Loucy (cell line): ENCODE measurements around the gene ITGA8.
"Not testable (repeated sequence)": the region's sequence is repeated elsewhere in the genome, so short reads cannot be mapped to it uniquely, and the experiment has no call there.

Experiments
- H2AFZ ChIP-seq: fragments of 200-600 bp; sonication (generic); 2 replicates; pipeline ENCODE4 v1.6.0; 2016; ENCODE audit warnings: antibody characterized with exemption, mild to moderate bottlenecking, low read length, moderate library complexity
- H3F3A ChIP-seq: fragments of 200-600 bp; 2 replicates; pipeline ENCODE4 v1.6.0; 2016; ENCODE audit warnings: antibody characterized with exemption, low read depth, mild to moderate bottlenecking
- H3K27me3 ChIP-seq: fragments of 200-600 bp; sonication (generic); 2 replicates; pipeline ENCODE4 v1.6.1; 2014; ENCODE audit warnings: low read length, mild to moderate bottlenecking; ENCODE audit not compliant: insufficient read depth, poor library complexity, severe bottlenecking
- H3K36me3 ChIP-seq: fragments of 200-600 bp; sonication (generic); 2 replicates; pipeline ENCODE4 v1.6.1; 2016; ENCODE audit warnings: low read length; ENCODE audit not compliant: insufficient read depth
- H3K4me1 ChIP-seq: fragments of 200-600 bp; sonication (generic); 2 replicates; pipeline ENCODE4 v1.5.1; 2014; ENCODE audit warnings: low read length, mild to moderate bottlenecking; ENCODE audit not compliant: insufficient read depth, poor library complexity, severe bottlenecking
- H3K4me2 ChIP-seq: fragments of 200-600 bp; sonication (generic); 2 replicates; pipeline ENCODE4 v1.6.0; 2014; ENCODE audit warnings: antibody characterized with exemption, low read length, low read depth, mild to moderate bottlenecking; ENCODE audit not compliant: poor library complexity, severe bottlenecking
- H3K4me3 ChIP-seq: fragments of 200-600 bp; sonication (generic); 2 replicates; pipeline ENCODE4 v1.5.1; 2014; ENCODE audit warnings: low read length, mild to moderate bottlenecking, mixed read lengths; ENCODE audit not compliant: poor library complexity, severe bottlenecking
- H3K79me2 ChIP-seq: fragments of 200-600 bp; sonication (generic); 2 replicates; pipeline ENCODE4 v1.6.1; 2014; ENCODE audit warnings: low read length; ENCODE audit not compliant: insufficient read depth
- H3K9ac ChIP-seq: fragments of 200-600 bp; sonication (generic); 2 replicates; pipeline ENCODE4 v1.6.0; 2014; ENCODE audit warnings: mild to moderate bottlenecking, low read depth, low read length, moderate library complexity; ENCODE audit not compliant: poor library complexity, severe bottlenecking
- H3K9me2 ChIP-seq: fragments of 200-600 bp; sonication (generic); replicated peaks from 2 replicates; pipeline ENCODE4 v1.6.1; 2016; ENCODE audit warnings: low read depth, low read length, mixed read lengths
- H3K9me3 ChIP-seq: fragments of 200-600 bp; sonication (generic); 2 replicates; pipeline ENCODE4 v1.6.1; 2014; ENCODE audit warnings: mild to moderate bottlenecking, antibody characterized with exemption, low read length, low read depth; ENCODE audit not compliant: insufficient read depth
- H4K20me1 ChIP-seq: fragments of 200-600 bp; sonication (generic); 2 replicates; pipeline ENCODE4 v1.6.0; 2014; ENCODE audit warnings: antibody characterized with exemption, low read length, mild to moderate bottlenecking; ENCODE audit not compliant: insufficient read depth, poor library complexity, severe bottlenecking
- EZH2phosphoT487 ChIP-seq: fragments of 200-600 bp; IDR thresholded peaks from 2 replicates; pipeline ENCODE4 v1.6.1; 2018; ENCODE audit warnings: antibody characterized with exemption, mild to moderate bottlenecking, moderate library complexity, borderline replicate concordance
- TF ChIP-seq, protein P1 (sequence below): fragments of 200-600 bp; sonication (generic); conservative IDR thresholded peaks from 2 replicates; pipeline ENCODE4 v1.5.1; 2014; ENCODE audit warnings: mild to moderate bottlenecking, antibody characterized with exemption, low read length

Gene ITGA8

GRCh38 chr10:15558136-15558535 lies 161.6 kb downstream of the ITGA8 start:
- Histone ChIP-seq H3K9me2 (no peaks in the 10 kb centered on the region), H3K36me3 (no peaks in the 10 kb centered on the region), H3K4me3 (no peak overlapping the region), H3K27me3 (no peaks in the 10 kb centered on the region), H2AFZ (no peak overlapping the region), H3K9ac (no peak overlapping the region), H3K79me2 (no peaks in the 10 kb centered on the region), H3K4me2 (no peak overlapping the region), H3K4me1 (no peaks in the 10 kb centered on the region), H4K20me1 (no peaks in the 10 kb centered on the region), H3F3A (no peaks in the 10 kb centered on the region), H3K9me3 (no peaks in the 10 kb centered on the region)
- TF ChIP-seq, protein P1, sequence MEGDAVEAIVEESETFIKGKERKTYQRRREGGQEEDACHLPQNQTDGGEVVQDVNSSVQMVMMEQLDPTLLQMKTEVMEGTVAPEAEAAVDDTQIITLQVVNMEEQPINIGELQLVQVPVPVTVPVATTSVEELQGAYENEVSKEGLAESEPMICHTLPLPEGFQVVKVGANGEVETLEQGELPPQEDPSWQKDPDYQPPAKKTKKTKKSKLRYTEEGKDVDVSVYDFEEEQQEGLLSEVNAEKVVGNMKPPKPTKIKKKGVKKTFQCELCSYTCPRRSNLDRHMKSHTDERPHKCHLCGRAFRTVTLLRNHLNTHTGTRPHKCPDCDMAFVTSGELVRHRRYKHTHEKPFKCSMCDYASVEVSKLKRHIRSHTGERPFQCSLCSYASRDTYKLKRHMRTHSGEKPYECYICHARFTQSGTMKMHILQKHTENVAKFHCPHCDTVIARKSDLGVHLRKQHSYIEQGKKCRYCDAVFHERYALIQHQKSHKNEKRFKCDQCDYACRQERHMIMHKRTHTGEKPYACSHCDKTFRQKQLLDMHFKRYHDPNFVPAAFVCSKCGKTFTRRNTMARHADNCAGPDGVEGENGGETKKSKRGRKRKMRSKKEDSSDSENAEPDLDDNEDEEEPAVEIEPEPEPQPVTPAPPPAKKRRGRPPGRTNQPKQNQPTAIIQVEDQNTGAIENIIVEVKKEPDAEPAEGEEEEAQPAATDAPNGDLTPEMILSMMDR = no peak

GRCh38 chr10:15557168-15557567 lies 162.6 kb downstream of the ITGA8 start:
- not testable (repeated sequence) for H3K4me3 ChIP-seq, H3K4me2 ChIP-seq, H3K4me1 ChIP-seq, H3K9me2 ChIP-seq, H3F3A ChIP-seq, H2AFZ ChIP-seq, H3K9me3 ChIP-seq, H3K36me3 ChIP-seq, H3K9ac ChIP-seq, H3K27me3 ChIP-seq, H3K79me2 ChIP-seq, H4K20me1 ChIP-seq

GRCh38 chr10:15550950-15551349 lies 168.8 kb downstream of the ITGA8 start:
- Histone ChIP-seq H3F3A (no peaks in the 10 kb centered on the region), H3K9me3 (no peaks in the 10 kb centered on the region), H3K4me1 (no peaks in the 10 kb centered on the region), H3K4me3 (no peak overlapping the region), H3K9ac (no peak overlapping the region), H2AFZ (no peak overlapping the region), H3K36me3 (no peaks in the 10 kb centered on the region), H3K4me2 (no peak overlapping the region), H3K27me3 (no peaks in the 10 kb centered on the region), H3K79me2 (no peaks in the 10 kb centered on the region), H3K9me2 (no peaks in the 10 kb centered on the region), H4K20me1 (no peaks in the 10 kb centered on the region)
- no peak for TF ChIP-seq EZH2phosphoT487
- TF ChIP-seq, protein P1 = no peak

DNA sequence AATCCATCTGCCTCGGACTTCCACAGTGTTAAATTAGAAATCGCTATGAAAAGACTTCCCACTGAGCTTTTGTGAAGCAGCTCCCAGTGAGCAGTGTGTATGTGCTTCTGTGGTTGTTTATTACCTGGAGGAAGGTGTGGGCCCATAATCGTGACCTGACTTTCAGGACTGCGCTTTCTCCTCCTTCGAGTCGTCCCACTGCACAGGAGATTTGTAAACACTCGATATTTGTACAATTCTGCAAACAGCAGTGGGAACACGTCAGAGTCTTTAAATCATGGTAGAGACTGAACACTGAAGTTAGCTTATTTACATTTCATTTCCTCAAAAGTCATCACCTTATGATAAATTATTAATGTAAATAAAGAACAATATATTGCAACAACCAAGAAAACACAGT lies 171.4 kb downstream of the ITGA8 start:
- Histone ChIP-seq H4K20me1 (no peaks in the 10 kb centered on the region), H3K4me1 (no peaks in the 10 kb centered on the region), H3K79me2 (no peaks in the 10 kb centered on the region), H3F3A (no peaks in the 10 kb centered on the region), H2AFZ (no peak overlapping the region), H3K4me2 (no peak overlapping the region), H3K27me3 (no peaks in the 10 kb centered on the region), H3K4me3 (no peak overlapping the region), H3K36me3 (no peaks in the 10 kb centered on the region), H3K9me2 (no peaks in the 10 kb centered on the region), H3K9ac (no peak overlapping the region), H3K9me3 (no peaks in the 10 kb centered on the region)
- TF ChIP-seq, protein P1 = no peak
- TF ChIP-seq EZH2phosphoT487 = no peak
